ENCODE measurements around the gene TXNL1.

Gene TXNL1

GRCh38 chr18:56637176-56637575 is 1.2 kb downstream of the TXNL1 start:
- ChIA-PET POLR2A (ENCODE audit: low non-redundant PET) (no interaction called here), CTCF (no interaction called here)
- H3K27ac ChIP-seq, result no peak overlapping the region
- no peak for TF ChIP-seq CTCF (conservative IDR thresholded peaks at IDR 0.05; ENCODE audit: low read depth)
- DNase-seq (ENCODE audit: low spot score), result no peak

DNA sequence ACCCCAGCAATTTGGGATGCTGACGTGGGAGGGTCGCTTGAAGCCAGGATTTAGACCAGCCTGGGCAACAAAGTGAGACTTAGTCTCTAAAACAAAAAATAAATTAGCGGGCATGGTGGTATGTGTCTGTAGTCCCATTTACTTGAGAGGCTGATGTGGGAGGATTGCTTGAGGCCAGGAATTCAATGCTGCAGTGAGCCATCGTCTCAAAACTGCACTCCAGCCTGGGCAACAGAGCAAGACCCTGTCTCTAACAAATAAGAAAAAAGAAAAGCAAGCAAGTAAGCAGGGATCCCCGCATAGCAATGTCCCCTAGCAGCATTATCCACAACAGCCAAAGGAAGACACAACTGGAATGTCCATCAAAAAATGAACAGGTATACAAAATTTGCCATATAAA is 3.4 kb downstream of the TXNL1 start:
- CTCF ChIA-PET, result no interaction called here
- POLR2A ChIA-PET (ENCODE audit: low non-redundant PET), result no interaction called here

GRCh38 chr18:56632070-56633022 is 6.0 kb downstream of the TXNL1 start:
- CTCF ChIA-PET, result no interaction called here

More for the DNA sequence above, 3.4 kb downstream of the TXNL1 start:
- TF ChIP-seq CTCF (conservative IDR thresholded peaks at IDR 0.05; ENCODE audit: low read depth), result no peak
- H3K27ac ChIP-seq, result no peak overlapping the region
- DNase-seq (ENCODE audit: low spot score), result no peak

DNA sequence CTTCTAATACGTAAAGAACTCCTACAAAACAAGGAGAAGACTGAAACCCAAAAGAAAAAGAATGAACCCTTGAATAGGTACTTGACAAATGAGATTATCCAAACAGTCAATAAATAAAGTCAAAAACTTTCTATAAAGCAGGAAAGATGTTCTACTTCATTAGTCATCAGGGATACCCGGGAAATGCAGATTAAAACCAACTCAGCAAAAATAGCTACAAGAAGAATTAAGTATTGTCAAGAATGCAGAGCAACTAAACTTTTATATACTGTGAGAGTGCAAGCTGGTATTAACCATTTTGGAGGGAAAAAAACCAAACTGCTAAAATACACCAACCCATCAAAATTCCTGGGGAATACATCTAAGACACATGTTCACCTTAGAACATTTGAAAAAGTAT is 10.4 kb downstream of the TXNL1 start:
- CTCF ChIA-PET, result no interaction called here
- DNase-seq (ENCODE audit: low spot score), result no peak
- POLR2A ChIA-PET (ENCODE audit: low non-redundant PET), result no interaction called here

More at GRCh38 chr18:56632070-56633022, 6.0 kb downstream of the TXNL1 start:
- no peak overlapping the region for H3K27ac ChIP-seq
- DNase-seq (ENCODE audit: low spot score), result no peak
- no peak for TF ChIP-seq CTCF (conservative IDR thresholded peaks at IDR 0.05; ENCODE audit: low read depth)
- POLR2A ChIA-PET (ENCODE audit: low non-redundant PET), result no interaction called here

GRCh38 chr18:56615738-56616520 is 22.5 kb downstream of the TXNL1 start:
- TF ChIP-seq CTCF (conservative IDR thresholded peaks at IDR 0.05; ENCODE audit: low read depth), result no peak
- ChIA-PET POLR2A (ENCODE audit: low non-redundant PET) (no interaction called here), CTCF (interaction anchor here (0.6 kb wide), 1 partner anchor 132 kb away, joined by 4 read pairs; no protein-coding TSS in a partner anchor)
- DNase-seq (ENCODE audit: low spot score), result no peak
- H3K27ac ChIP-seq, result no peak overlapping the region

More for the DNA sequence above, 10.4 kb downstream of the TXNL1 start:
- no peak overlapping the region for H3K27ac ChIP-seq
- TF ChIP-seq CTCF (conservative IDR thresholded peaks at IDR 0.05; ENCODE audit: low read depth), result no peak

- ChIA-PET POLR2A (ENCODE audit: low non-redundant PET) (no interaction called here), CTCF (interaction anchor here (0.6 kb wide), 1 partner anchor 1324 kb away, joined by 3 read pairs; no protein-coding TSS in a partner anchor)
- no peak for TF ChIP-seq CTCF (conservative IDR thresholded peaks at IDR 0.05; ENCODE audit: low read depth)
- DNase-seq (ENCODE audit: low spot score), result no peak
- no peak overlapping the region for H3K27ac ChIP-seq
Observed at GRCh38 chr18:56606618-56607017, 31.8 kb downstream of the TXNL1 start.

All from RWPE1 (cell line).